ENCODE data around the gene ADH7.

GRCh38 chr4:99383399-99383798, 51.7 kb downstream of the ADH7 start:
- TF ChIP-seq GATA2 (IDR thresholded peaks at IDR 0.05; ENCODE audit: low read depth, low read length) (no peak), GATA3 (IDR thresholded peaks at IDR 0.05; ENCODE audit: low read depth, low read length) (no peak)
